Activated CD4-positive, alpha-beta T cell treated with anti-CD3 and anti-CD28 coated beads for 1 hour (primary cell): ENCODE data around the gene TPD52L1.
"Not testable (repeated sequence)": the region's sequence is repeated elsewhere in the genome, so short reads cannot be mapped to it uniquely, and the experiment has no call there.

ENCODE experiments used
- DNase-seq: peaks from one replicate; pipeline ENCODE4 v3.0.0-alpha.2; 2020

Gene TPD52L1, protein sequence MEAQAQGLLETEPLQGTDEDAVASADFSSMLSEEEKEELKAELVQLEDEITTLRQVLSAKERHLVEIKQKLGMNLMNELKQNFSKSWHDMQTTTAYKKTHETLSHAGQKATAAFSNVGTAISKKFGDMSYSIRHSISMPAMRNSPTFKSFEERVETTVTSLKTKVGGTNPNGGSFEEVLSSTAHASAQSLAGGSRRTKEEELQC

DNA sequence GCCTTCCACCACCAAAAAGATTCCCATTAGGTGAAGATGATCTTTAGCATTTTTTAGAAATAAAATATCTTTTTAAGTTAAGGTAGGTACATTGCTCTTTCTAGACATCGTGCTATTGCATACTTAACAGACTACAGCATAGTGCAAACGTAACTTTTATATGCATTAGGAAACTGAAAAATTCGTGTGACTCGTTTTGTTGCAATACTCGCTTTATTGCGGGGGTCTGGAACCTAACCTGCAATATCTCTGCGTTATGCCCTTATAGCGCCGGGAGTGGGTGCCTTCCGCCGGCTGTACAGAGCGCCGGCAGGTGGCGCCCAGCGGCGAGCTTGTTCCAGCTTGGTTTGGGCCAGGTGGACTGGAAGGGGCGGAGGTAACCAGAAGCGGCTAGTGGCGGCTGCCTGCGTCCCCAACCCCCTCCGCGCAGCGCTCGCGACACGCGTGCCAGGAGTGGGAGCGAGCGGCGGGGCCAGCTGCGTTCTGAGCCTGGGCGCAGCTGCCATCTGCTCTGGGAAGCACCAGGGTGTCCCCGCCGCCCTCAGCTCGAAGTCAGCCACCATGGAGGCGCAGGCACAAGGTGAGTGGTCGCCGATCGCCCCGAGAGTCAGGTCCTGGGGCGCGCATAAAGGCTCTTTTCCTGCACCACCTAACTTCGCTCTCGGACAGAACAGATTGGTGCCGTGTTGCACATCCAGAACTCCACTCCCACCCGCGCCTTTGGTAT is at the start of gene TPD52L1:
Gene TPD52L1 (plus strand): TSS at position 383 of the 727 bp plus-strand sequence. CDS start 179 bp downstream, at position 562.
- peak; percentile 40 for DNase-seq

DNA sequence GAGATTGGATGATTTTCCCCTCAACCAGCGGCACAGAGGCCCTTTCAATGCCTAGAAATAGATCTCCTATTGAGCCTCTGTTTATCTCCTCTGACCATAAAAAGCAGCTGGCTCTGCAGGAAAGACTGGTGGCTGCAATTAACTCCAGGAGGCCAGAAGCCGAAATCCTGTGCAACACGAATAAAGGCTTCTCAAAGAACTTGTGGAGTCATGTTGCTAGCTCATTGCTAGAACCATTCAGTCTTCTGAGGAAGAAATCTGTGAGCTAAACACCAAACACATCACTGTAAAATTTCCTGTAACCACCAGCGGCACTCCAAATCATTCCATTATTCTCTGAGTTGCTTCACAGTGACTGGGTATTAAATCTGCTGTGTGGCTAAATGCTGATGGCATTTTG is 49.1 kb upstream of the TPD52L1 start:
- DNase-seq, result no peak

DNA sequence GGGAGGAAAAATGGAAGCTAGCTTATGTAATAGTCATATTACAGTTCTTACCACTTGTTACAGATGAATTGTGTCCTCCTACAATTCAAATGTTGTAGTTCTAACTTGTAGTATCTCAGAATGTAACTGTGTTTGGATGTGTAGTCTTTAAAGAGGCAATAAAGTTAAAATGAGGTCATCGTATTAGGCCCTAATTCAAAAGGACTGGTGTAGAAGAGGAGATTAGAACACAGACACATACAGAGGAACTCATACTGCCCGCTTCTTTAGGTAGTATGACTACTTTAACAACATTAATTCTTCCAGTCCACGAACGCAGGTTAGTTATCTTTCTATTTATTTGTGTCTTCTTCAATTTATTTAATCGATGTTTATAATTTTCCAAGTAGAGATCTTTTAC is 46.5 kb upstream of the TPD52L1 start:
- no peak for DNase-seq

DNA sequence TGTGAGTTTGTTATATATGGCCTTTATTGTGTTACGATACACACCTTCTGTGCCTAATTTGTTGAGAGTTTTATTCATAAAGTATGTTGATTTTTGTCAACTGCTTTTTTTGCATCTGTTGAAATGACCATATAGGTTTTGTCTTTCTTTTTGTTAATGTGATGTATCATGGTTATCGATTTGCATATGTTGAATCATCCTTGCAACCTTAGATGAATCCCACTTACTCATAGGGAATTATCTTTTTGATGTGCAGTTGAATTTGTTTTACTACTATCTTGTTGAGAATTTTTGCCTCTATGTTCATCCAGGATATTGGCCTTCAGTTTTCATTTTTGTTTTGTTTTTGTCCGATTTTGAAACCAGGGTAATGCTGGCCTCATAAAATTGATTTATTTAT is 45.7 kb upstream of the TPD52L1 start:
- DNase-seq, result no peak

DNA sequence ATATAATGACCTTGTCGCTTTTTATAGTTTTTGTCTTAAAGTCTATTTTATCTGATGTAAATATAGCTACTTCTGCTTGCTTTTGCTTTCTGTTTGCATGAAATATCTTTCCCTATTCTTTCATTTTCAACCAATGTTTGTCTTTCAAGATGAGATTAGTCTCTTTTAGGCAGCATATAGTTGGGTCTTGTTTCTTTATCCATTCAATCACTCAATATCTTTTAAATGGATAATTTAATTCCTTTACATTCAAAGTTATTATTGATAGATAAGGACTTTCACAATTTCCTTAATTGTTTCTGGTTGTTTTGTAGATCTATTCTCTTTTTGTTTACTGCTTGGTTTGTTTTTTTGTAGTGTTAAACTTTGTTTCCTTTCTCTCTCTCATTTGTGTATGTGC is 43.5 kb upstream of the TPD52L1 start:
- DNase-seq, result no peak

DNA sequence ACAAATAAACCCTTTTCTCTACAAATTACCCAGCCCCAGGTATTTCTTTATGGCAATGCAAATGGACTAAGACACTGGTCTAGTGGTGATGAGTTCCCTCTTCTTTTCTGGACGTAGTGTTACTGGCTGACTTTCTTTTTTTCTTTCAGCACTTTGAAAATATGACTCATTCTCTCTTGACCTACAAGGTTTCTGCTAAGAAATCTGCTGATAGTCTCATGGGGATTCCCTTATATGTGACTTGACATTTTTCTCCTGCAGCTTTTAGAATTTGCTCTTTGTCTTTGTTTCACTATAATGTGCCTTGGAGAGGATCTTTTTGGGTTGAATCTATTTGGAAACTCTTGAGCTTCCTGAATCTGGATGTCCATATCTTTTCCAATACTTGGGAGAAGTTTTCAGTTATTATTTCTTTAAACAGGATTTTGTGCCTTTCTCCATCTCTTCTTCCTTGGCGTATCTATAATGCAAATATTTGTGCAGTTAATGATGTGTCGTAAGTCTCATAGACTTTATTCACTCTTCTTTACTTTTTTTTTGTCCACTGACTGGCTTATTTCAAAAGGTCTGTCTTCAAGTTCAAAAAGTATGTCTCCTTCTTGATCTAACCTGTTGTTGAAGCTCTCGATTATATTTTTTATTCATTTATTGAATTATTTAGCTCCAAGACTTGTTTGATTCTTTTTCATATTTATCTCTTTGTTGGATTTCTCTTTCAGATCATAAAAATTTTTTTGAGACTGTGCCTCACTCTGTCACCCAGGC is 42.2 kb upstream of the TPD52L1 start:
- DNase-seq, result no peak

DNA sequence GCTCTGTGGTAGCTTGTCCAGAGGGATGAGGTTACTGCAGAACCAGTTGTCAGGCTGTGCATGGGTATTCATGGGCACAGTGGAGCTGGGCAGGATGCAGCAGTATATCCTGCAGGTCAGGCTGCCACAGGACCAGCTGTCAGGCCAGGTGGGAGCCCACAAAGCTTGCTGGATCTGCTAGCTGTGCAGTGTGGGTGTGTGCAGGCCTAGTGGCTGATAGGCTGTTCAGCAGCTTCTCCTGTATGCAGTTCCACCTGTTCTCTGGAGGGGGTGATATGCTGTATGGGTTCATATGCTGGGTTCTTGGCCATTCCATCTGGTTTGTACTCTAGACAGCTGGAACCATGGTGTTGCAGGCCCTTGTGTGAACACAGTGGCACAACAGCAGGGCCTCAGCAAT is 40.6 kb upstream of the TPD52L1 start:
- DNase-seq, result no peak

DNA sequence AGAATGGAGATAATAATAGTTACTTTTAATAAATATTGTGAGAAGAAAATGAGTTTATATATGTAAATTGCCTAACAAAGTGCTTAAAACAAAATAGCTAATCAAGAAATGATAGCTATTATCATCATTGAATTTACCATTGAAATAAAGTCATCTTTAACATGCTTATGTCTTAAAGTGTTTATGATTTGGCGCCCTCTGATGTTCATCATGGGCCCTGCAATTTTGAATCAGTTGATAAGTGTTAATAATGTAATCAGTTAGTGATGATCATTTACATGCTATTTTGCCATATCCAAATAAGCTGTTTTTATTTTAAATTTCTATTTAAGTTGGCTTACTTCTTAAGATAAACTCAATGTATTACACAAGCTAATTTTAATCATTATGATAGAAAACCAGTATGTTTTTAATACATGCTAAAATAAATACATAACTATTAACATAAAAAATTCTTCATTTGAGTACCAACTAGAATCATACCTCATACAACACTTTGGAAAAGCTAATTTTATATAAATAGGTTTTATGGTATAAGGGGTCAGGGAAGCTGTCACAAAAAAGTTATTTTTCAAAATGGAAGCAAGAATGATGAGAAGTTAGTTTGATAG is 39.2 kb upstream of the TPD52L1 start:
- no peak for DNase-seq

DNA sequence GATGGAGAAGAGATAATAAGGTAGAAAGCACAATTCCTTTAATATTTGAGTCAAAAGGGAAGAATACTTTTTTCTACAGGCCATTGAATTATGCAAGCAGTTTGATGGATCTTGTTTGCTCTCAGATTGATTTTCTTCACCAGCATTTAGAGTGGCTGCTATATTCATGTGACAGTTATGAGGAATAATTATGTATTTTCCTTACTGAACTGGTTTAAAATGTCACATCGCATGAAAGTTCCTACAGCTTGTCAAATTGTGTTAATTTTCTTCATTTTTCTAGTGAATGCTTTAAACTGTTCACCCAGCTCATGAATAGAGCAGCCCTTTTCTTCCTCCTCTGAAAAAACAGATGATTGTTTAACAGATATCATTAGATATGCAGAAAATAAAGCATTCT is 37.4 kb upstream of the TPD52L1 start:
- no peak for DNase-seq

DNA sequence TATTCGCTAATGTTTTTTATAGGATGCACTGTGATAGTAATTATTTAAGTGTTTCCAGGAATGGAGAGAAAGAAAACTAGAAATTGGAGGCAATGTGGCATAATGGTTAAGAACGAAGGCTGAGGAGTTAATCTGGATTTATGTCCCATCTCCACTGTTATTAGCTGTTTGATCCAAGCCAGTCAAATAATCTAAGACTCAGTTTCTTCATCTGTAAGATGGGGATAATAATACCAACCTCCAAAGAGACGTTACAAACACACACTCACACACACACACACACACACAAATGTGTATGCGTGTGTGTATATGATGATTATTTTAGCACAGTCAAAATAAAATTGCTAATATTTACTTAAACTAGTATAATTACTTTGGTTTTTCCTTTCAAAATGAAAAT is 36.9 kb upstream of the TPD52L1 start:
- DNase-seq, result no peak

DNA sequence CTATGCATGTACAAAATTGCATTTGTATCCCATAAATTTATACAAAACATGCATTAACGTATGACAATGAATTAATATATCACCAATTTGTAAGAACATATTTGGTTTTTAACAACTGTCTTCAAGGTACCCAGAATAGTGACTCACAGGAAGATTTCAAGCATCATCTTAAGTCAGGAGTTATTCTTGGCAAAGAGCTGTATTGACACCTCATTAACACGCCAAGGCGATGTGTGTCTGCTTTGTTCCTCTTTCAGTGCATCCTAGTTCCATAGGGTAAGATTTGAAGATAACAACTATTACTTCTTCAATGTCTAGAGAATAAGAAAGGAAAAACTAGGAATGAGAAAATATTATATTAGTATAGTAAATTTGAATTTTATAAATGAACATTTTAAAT is 35.8 kb upstream of the TPD52L1 start:
- DNase-seq, result no peak

DNA sequence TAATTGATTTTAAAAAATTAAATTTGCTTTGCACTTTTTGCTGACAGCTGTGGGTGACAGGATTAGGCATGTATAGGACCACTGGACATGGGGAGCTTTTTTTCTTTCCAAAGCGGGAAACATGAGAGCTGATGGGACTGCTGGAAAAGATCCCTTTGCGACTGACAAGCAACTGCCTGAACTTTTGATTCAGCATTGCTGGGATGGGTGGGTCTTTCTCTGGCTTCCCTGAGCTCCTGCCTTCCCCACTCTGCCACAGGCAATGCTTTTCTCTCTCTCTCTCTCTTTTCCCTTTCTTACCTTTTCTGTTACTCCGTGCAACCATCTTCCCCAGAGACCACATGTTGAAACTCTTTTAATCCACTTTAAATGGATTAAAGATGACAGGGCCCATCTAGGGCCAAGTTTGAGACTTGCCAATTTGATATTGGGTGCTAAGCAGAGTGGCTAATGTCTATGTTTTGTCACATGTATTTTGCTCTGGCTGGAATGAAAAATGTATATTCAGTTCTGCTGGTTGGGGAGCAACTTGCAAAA is 33.5 kb upstream of the TPD52L1 start:
- DNase-seq, result no peak

DNA sequence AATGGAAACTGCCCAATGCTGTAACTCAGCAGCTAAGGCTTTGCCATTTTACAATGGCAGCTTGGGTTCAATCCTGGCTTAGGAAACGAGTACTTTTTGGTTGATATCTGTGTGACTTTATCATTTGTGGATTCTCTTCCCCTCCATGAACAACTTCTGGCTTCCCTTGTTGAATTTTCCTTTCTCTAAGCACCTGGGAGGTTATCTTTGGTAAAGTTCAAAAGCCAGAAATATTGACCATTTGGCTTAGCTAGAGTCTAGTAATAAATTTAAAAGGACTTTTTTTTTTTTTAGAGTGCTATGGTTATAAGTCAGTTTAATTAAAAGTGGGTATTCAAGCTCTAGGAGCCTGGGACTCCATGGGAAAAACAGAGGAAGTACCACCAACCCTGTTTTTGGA is 31.7 kb upstream of the TPD52L1 start:
- DNase-seq, result no peak

DNA sequence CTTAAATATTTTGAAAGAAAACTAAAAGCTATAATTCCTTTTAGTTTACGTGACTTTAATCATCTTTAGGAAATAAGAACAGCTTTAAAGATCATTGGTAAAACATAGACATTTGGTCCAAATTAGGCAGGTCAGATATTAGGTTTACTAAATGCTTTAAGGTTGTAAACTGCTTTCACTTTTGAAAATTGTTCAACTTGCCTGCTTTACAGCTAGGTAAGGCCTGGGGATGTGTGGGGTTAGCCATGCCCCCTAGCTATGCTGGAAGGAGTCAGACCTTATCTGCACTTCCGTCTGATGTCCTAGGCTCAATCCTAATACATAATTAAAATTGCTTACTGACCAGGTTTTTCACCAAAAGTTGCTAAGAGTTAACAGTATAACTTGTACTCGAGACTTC is 30.5 kb upstream of the TPD52L1 start:
- DNase-seq, result no peak

DNA sequence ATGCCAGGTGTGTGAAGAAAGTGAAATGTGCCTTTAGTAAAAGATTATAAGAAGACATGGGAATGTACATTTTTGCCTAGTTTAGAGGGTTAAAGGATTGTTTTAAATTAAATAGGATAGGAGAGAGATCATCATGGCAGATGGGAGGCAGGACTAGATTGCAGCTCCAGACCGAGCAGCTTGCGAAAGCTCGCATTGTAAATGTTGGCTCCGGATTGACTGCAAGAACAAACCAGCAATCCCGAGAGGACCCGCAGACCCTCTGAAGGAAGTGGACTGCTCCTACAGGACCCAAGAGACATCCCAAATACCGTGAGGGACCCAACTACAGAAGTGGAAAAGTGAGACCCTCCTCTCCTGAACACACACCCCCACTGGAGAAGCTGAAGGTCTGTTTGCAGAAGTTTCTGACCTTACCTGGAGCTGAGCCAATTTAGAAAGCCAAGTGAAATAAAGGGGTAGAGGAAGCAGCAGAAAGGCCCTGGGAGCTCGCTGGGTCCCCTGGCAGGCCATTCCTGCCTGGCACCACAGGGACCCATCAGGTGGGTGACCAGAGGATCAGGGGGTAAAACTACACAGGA is 30.0 kb upstream of the TPD52L1 start:
- no peak for DNase-seq

DNA sequence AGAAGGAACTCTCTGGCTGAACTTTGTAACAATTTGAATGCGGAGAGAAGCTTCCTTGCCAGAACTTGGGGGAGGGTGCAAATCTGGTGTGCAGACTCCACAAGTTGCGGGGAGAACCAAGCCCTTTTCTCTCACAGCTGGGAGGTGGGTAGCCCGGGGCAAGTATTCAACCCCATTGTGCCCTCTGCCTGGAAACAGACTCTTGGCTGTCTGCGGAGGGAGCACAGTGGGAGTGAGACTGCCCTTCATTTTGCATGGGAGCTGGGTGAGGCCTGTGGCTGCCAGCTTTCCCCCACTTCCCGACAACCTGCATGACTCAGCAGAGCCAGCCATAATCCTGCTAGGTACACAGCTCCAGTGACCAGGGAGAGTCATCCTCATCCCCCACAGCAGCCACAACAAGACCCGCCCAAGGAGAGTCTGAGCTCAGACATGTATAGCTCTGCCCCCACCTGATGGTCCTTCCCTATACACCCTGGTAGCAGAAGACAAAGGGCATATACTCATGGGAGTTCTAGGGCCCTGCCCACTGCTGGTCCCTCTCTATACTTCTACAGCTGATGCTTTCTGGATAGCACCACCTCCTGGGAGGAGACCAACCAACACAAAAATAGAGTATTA is 29.4 kb upstream of the TPD52L1 start:
- no peak for DNase-seq

DNA sequence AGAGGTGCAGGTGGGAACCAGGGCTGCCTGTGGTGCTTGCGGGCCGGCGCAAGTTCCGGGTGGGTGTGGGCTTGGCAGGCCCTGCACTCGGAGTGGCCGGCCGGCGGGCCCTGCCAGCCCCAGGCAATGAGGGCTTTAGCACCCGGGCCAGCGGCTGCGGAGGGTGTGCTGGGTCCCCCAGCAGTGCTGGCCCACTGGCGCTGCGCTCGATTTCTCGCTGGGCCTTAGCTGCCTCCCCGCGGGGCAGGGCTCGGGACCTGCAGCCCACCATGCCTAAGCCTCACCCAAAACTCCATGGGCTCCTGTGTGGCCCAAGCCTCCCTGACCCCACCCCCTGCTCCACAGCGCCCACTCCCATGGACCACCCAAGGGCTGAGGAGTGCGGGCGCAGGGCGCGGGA is 27.7 kb upstream of the TPD52L1 start:
- DNase-seq, result not testable (repeated sequence)

DNA sequence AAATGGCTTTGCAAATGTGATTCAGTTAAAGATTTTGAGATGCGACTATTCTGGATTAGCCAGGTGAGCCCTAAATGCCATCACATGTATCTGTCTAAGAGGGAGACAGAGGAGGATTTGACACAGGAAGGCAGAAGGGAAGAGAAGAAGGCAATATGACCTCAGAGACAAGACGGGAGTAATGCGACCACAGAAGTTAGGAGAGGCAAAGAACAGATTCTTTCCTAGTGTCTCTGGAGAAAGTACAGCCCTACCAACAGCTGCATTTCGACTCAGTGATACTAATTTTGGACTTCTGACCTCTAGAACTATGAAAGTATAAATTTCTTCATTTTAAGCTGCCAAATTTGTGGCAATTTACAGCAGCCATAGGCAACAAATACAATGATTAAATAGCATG is 24.2 kb upstream of the TPD52L1 start:
- DNase-seq, result no peak

DNA sequence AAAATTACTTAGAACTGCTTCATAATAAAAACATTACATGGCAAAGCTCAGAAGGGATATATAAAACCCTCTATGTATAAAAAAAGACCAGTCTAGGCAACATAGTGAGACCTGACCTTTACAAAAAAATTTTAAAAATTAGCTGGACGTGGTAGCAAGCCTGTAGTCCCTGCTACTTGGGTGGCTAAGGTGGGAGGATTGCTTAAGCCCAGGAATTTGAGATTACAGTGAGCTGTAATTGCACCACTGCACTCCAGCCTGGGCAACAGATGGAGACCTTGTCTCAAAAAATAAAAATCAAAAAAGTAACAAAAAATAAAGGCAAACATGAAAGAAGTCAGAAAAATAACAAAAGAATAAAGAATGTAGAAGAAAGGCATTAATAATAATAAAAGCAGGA is 21.5 kb upstream of the TPD52L1 start:
- no peak for DNase-seq

DNA sequence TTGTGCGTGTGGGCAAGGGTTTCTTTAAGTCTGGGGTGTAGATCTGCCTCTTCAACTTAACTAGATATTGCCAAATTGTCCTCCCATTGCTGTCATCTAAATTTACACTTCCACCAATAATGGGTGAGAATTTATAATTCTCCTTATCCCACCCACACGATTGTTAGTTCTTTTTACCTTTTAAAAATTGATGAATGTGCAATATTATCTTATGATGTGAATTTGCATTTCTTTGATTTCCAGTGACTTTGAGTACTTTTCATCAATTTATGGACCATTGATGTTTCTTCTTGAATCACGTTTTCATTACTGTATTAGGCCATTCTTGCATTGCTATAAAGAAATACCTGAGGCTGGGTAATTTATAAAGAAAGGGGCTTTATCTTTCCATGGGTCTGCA is 17.2 kb upstream of the TPD52L1 start:
- DNase-seq, result no peak

DNA sequence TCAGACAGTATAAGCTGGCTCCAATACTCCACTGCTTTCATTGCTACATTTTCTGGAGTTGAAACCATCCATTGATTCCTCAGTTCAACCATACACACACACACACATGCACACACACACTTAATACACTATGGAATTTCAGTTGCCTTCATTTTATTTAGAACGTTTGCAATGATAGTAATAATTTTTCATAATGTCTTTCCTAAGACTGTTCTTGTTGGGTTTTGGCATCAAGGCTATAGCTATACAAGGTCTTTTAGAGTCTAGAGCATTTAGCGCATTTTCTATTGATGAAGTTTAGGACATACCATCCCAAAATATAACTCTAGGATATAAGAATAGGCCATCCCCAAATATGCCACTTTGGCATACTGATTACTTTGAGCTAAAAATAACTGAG is 15.5 kb upstream of the TPD52L1 start:
- no peak for DNase-seq

DNA sequence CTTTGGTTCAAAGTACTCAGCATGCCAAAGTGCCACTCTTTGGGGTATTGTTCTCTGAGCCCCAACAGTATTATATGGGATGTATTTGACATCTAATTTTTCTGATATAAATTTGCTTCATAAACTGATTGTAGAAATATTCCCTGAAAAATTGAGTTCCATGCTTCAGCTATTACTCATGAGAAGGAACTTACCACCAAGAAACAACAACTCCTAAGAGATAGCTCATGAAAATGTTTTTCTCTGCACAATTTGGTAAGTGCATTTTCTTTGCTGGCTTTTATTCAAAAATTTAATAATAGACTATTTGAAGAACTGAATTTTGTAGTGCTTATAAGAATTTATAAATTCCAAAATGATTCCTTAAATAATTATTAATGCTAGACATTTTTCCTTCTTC is 12.8 kb upstream of the TPD52L1 start:
- DNase-seq, result no peak

DNA sequence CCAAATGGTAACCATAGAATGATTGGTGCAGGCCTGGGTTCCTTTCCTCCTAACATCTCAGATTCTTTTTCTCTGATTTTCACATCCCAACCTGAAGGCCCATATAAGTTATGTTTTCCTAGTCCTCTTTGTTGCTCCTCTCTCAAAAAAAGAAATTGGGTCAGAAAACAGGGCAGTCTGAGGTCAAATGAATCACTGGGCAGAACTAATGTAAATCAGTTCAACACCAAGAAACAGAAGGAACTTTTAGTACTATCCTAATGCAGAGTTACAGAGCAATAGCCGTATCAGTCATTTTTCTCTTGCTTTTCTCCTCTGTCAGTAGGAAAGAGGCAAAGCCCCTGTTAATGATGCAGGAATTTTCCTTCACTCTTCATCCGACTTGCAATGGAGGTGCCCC is 11.0 kb upstream of the TPD52L1 start:
- DNase-seq, result no peak
